NAMALWA (cell line): ENCODE data around the gene FGGY.

Experiments
- DNase-seq: peaks from one replicate; pipeline ENCODE4 v3.0.0-alpha.2; 2015; ENCODE audit warnings: low spot score

FGGY gene

DNA sequence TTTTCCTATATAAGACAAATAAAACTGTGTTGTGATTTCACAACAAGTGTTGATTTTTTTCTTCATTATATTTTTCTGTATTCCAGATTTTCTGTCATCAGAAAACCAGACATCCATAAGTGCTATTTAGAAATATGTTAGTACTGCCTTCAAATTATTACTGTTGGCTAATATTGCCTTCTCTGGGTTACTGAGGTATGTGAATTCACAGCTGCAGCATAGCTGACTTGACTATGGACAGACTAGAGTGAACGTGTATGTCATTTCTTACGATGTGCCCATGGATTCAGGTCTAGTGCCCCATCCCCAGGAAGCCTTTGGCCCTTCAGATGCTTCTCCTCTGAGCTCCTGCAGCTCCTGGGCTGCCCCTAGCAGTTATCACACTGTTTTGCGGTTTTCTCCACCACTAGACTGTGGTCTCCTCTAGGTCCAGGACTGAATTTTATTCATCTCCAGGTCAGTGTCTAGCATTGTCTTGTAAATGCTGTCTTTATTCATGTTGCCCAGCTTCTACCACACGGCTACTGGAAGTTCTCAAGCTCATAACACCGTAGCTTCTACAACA, 118.5 kb downstream of the FGGY start:
- DNase-seq = no peak

DNA sequence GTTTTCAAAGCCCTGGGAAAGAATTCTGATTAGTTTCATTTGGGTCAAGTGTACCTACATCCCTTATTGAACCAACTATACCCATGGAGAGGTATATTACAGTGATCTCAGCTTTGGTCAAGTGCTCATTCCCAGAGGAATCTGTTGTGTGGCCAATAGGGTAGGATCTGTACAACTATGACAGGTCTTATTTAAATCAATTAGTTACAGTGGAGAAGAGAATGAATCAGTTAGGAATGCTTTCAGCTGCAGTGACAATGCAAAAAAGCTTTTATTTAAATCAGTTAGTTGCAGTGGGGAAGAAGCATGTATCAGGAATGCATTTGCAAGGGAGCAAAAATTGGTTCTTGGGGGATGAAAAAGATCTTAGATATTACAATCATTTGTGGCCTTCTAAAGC, 119.0 kb downstream of the FGGY start:
- DNase-seq = no peak

DNA sequence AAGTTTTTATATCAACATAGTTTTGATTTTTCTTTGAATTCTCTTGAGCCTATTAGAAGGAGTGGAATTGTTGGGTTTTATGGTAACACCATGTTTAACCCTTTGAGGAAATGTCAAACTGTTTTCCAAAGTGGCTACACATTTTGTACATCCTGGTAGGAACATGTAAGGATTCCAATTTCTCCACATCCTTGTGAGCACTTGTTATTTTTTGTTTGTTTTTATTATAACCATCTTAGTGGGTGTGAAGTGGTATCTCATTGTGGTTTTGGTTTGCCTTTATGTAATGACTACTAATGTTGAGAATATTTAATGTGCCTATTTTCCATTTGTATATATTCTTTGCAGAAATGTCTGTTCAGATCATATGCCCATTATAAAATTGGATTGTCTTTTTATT, 120.5 kb downstream of the FGGY start:
- DNase-seq = no peak

GRCh38 chr1:59418363-59419144, 121.7 kb downstream of the FGGY start:
- no peak for DNase-seq

GRCh38 chr1:59419361-59420140, 122.7 kb downstream of the FGGY start:
- no peak for DNase-seq

- no peak for DNase-seq
Measured at GRCh38 chr1:59421232-59421920, 124.5 kb downstream of the FGGY start.

DNA sequence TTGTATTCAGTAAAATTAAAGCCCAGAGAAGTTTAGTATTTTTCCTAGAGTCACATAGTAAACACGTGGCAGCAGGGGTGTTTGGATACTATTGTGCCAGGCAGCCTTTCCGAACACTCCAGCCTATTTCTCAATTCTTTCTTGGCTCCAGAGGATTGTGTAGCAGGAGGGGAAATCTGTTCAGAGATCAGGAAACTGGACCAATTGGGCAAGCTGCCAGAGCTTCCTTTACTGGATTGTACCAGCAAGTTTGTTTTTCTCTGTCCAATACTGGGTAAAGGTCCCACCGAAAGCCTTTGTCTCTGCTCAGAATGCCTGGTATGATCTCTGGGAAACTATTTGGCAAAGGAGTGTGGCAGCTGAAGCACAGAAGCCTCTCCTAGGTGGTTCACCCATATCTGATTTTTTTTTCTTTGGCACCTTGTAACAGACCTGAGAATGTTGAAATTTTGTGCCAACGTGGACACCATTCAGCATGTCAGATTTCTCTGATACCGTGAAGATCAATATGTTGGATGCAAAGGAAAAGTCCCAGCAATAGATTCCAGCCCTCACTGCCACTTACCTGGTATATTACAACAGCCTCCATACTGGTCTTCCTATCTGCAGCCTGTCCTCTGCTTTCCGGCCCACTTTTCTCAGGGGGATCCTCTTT, 126.2 kb downstream of the FGGY start:
- DNase-seq = no peak

GRCh38 chr1:59427155-59427554, 130.3 kb downstream of the FGGY start:
- no peak for DNase-seq

DNA sequence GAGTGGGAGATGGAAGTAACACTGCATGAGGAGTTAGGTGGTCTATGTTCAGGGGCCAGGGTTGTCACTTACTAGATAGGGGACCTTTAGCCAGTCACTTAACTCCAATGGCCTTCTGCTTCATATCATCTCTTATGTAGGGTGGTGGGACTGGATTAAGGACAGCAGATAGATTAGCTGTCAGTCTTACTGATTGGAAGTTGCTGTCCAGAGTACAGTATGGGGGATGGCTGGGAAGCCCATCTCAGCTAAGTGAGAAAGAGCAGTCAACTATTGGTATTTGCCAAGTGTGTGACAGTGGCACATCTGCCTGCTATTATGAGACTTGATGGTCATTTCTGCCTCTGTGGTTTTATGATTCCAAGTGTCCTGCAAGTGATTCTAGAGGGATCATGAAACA, 130.9 kb downstream of the FGGY start:
- DNase-seq = no peak

GRCh38 chr1:59428828-59429227, 131.9 kb downstream of the FGGY start:
- no peak for DNase-seq

DNA sequence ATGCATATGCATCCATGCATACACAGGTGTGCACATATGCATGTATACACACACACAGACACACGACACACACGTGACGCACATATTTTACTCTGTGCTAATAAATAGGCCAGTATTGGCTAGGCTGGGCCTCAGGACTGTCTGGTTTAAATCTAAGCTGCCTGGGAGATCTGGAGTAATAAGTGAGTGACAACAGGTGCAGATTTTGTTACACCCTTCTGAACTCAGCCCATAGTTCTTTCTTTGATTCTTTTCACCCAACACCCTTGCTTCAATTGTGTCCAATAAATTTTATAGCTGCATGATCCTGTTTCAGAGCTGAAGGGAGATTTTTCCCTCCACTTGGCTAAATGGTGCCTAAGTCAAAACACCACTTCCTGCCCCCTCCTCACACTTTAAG, 132.8 kb downstream of the FGGY start:
- DNase-seq = no peak

DNA sequence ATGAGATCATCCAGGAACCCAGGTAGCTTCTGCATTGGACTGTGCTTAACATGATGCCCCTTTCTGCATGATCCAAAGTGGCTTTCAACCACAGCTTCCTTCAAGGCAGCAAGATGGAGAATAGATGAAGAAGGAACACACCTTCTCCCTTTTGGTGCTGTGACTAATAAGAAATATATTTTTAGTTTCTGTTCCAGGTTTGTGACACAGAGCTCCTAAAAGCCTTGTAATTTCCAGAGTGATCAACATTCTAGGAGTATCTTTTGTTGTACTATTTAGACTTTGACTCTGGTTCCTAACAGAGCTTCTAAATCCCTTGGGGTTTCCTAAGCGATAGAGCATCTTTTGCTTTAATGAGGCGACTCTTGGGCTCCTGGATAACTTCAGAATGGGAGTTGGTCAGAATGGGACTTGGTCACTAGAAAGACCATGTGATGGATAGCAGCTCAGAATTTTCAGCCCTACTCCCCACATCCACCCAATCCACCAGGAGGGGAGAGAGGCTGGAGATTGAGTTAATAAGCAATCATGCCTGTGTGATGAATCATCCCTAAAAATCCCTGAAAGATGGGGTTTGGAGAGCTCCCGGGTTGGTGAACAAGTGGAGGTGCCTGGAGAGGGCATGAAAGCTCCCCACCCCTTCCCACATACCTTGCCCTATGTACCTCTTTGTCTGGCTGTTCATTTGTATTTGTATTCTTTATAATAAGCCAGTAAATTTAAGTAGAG, 134.8 kb downstream of the FGGY start:
- DNase-seq = no peak

- DNase-seq = no peak
Measured at GRCh38 chr1:59432531-59433439, 135.9 kb downstream of the FGGY start.

GRCh38 chr1:59433440-59433813, 136.5 kb downstream of the FGGY start:
- no peak for DNase-seq

GRCh38 chr1:59434336-59434735, 137.4 kb downstream of the FGGY start:
- DNase-seq = no peak

DNA sequence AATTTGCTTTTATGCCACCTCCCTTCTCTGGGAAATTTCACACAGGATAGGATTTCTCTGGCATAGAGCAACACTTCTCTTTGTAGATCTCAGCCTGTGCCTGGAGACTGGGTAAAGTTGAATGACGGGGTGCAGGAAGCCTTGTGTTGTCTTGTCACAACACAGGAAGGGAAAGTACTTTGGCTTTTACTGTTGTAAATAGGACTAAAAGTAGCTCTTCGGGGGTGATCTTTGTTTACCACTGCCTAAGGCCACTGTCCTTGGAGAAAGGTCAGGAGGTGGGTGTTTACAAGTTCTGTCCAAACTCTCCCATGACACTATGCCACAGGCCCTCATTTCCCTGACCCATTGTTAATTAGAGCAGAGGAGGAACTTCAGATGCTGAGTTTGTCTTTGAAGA, 139.7 kb downstream of the FGGY start:
- no peak for DNase-seq

GRCh38 chr1:59438058-59438560, 141.2 kb downstream of the FGGY start:
- no peak for DNase-seq

GRCh38 chr1:59442492-59442891, 145.6 kb downstream of the FGGY start:
- DNase-seq = no peak

GRCh38 chr1:59443310-59443709, 146.4 kb downstream of the FGGY start:
- no peak for DNase-seq

GRCh38 chr1:59444520-59444919, 147.6 kb downstream of the FGGY start:
- no peak for DNase-seq
